Skeletal muscle tissue (tissue), 4 donors: ENCODE results near the gene ECEL1. TPM values are rescaled to one million over a fixed set of nuclear protein-coding genes. Genes with fewer than 3 reads are reported as not detected.
"Not testable (repeated sequence)": the region's sequence is repeated elsewhere in the genome, so short reads cannot be mapped to it uniquely, and the experiment has no call there.

Experiments
- H3K27ac ChIP-seq: one replicate; pipeline ENCODE4 v1.7.0; 2013; ENCODE audit warnings: mild to moderate bottlenecking, low read depth, low read length, inconsistent platforms
- H3K27me3 ChIP-seq, 3 donors: one replicate each; pipeline ENCODE4 v1.7.0; 2013; ENCODE audit warnings: low read length in 3 of 3; ENCODE audit not compliant: control insufficient read depth in 3 of 3, insufficient read depth in 3 of 3
- H3K36me3 ChIP-seq, 3 donors: one replicate each; pipeline ENCODE4 v1.7.0; 2013; ENCODE audit warnings: low read length in 3 of 3; ENCODE audit not compliant: control insufficient read depth in 3 of 3, insufficient read depth in 3 of 3
- H3K4me1 ChIP-seq, 3 donors: one replicate each; pipeline ENCODE4 v1.7.0; 2013; ENCODE audit warnings: low read length in 3 of 3, mild to moderate bottlenecking in 3 of 3; ENCODE audit not compliant: control insufficient read depth in 3 of 3, insufficient read depth in 3 of 3
- H3K4me3 ChIP-seq, 3 donors: one replicate each; pipeline ENCODE4 v1.7.0; 2013; ENCODE audit warnings: low read length in 3 of 3
- H3K9ac ChIP-seq, 3 donors: one replicate each; pipeline ENCODE4 v1.7.0; 2013; ENCODE audit warnings: low read length in 3 of 3, mild to moderate bottlenecking in 3 of 3, moderate library complexity in 2 of 3, low read depth in 1 of 3
- H3K9me3 ChIP-seq, 3 donors: one replicate each; pipeline ENCODE4 v1.7.0; 2013; ENCODE audit warnings: low read length in 3 of 3; ENCODE audit not compliant: control insufficient read depth in 3 of 3
- total RNA-seq: library from RNA; depleted of rRNA; stranded (reverse); fragments of >200 nt; gene quantifications from one replicate; pipeline ENCODE4 v1.2.3, GENCODE V29; 2014
- donor health status: Osteomylitis.

The ECEL1 gene
- total RNA-seq, 1 donor from 2014 or later: 1.0 TPM

GRCh38 chr2:232455426-232456255 is 32.0 kb downstream of the ECEL1 start, which contains the start of gene ALPI:
Gene ALPI, plus strand, starts transcription at chr2:232456153. Its CDS starts 47 bp downstream, at chr2:232456200.
- H3K9me3 ChIP-seq: no peaks in the 10 kb centered on the region
- no peak within 1 kb of the TSS for H3K27ac ChIP-seq
- no peaks in the 10 kb centered on the region for H3K36me3 ChIP-seq
- no peak within 1 kb of the TSS for H3K4me3 ChIP-seq
- H3K27me3 ChIP-seq: peaks cover 14 to 28% (median 22%) of the 10 kb centered on the region in 3 donors
- no peak within 1 kb of the TSS for H3K9ac ChIP-seq
- no peaks in the 10 kb centered on the region for H3K4me1 ChIP-seq

DNA sequence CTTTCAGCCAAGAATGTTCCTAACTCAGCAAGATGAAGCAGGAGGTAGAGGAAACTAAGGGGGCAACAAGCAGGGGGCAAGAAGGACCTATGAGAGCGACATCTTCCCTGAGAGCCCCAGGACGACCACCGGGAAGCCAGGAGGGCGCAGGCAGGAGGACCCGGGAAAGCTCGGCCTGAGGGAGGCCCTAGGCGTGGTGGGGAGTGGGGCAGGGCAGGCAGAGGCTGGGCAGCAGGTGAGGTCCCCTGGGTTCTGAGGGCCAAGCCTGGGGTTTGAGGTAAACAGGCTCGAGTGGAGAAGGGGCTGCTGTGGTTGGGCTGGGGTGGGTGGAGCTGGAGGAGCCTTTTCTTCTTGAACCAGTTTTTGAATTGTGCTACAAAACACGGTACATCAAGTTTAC is 33.0 kb downstream of the ECEL1 start:
- Histone ChIP-seq H3K9ac (no peak overlapping the region), H3K27ac (no peak overlapping the region), H3K27me3 (peaks cover 14 to 28% (median 22%) of the 10 kb centered on the region in 3 donors), H3K4me1 (no peaks in the 10 kb centered on the region), H3K4me3 (no peak overlapping the region), H3K9me3 (no peaks in the 10 kb centered on the region), H3K36me3 (no peaks in the 10 kb centered on the region)

DNA sequence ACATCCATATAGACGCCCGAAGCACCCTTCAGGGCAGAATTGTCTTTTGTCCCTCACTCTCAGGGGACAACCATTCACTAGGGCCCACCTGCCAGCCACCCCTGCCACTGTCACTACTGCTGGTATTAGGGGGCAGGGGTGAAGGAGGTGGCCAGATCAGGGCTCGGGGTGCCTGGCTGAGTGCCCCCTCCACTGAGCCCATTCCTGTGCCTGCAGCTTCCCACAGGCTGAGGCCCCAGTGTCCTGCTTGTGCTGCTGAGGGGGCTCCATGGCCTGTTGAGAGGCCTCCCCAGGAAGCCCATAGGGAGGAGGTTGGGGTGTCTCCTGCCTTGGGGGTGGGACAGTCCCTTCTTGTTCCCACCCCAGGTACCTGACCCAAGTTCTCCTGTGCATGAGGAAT is 36.0 kb downstream of the ECEL1 start:
- H3K4me3 ChIP-seq, H3K9me3 ChIP-seq, H3K9ac ChIP-seq, H3K27ac ChIP-seq, H3K4me1 ChIP-seq, H3K27me3 ChIP-seq, H3K36me3 ChIP-seq: not testable (repeated sequence)

GRCh38 chr2:232449964-232450363 is 37.7 kb downstream of the ECEL1 start:
- Histone ChIP-seq H3K27ac (no peak overlapping the region), H3K9ac (no peak overlapping the region), H3K4me1 (peaks cover 0 to 9% (median 0%) of the 10 kb centered on the region in 3 donors), H3K27me3 (peaks cover 0 to 3% (median 0%) of the 10 kb centered on the region in 3 donors), H3K4me3 (no peak overlapping the region), H3K9me3 (no peaks in the 10 kb centered on the region), H3K36me3 (no peaks in the 10 kb centered on the region)

DNA sequence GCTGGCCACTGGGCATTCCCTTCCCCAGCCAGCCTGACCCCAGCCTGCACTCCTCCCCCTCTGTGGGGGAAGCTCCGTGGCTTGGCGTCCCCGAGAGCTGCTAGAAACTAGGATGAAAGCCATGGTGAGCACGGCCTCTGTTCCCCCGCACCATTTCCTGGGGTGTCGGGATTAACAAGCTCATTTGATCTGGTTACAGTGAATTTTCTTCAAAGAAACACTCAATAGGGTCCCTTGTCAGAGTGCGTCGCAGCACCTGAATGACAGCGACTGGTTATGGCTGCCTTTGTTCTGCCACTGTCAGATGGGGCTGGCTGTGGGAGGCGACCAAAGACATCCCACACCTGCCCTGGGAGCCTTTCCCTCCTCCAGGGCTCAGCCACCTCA is 39.3 kb downstream of the ECEL1 start:
- peaks cover 4 to 19% (median 11%) of the 10 kb centered on the region in 3 donors for H3K4me1 ChIP-seq
- peaks cover 0 to 3% (median 0%) of the 10 kb centered on the region in 3 donors for H3K27me3 ChIP-seq
- H3K27ac ChIP-seq: no peak overlapping the region
- H3K9ac ChIP-seq: no peak overlapping the region
- no peak overlapping the region for H3K4me3 ChIP-seq
- H3K36me3 ChIP-seq: no peaks in the 10 kb centered on the region
- no peaks in the 10 kb centered on the region for H3K9me3 ChIP-seq

GRCh38 chr2:232447638-232448303 is 39.9 kb downstream of the ECEL1 start:
- no peak overlapping the region for H3K9ac ChIP-seq

DNA sequence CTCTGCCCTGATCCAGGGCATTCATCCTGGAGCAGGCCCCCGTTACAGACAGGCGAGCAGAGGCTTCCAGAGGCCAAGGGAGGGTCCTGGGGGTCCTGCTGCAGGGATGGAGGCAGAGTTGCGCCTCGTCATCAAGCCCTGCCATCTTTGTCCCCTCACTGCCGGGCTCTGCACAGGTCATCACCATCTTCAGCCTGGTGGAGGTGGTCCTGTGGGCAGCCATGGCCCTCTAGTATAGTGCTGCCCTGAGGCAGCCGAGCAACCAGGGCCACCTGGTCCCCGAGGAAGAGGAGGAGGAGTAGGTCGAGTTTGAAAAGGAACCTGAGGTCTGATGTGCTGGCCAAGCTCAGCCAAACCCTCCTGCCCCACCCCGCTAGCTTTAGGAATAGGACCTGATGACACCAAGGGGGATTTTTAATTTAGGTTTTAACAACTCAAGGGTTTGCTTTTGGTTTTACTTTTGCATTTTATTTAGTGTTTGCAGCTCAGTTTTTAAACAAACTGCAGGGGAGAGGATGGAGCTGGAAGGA is 40.5 kb downstream of the ECEL1 start:
- Histone ChIP-seq H3K27me3 (peaks cover 0 to 3% (median 0%) of the 10 kb centered on the region in 3 donors), H3K4me3 (no peak overlapping the region), H3K9me3 (no peaks in the 10 kb centered on the region), H3K27ac (no peak overlapping the region), H3K9ac (no peak overlapping the region), H3K4me1 (peaks cover 4 to 22% (median 11%) of the 10 kb centered on the region in 3 donors), H3K36me3 (no peaks in the 10 kb centered on the region)

More at GRCh38 chr2:232447638-232448303, 39.9 kb downstream of the ECEL1 start:
- no peak overlapping the region for H3K4me3 ChIP-seq
- no peaks in the 10 kb centered on the region for H3K9me3 ChIP-seq
- peaks cover 4 to 19% (median 11%) of the 10 kb centered on the region in 3 donors for H3K4me1 ChIP-seq
- H3K27me3 ChIP-seq: peaks cover 0 to 3% (median 0%) of the 10 kb centered on the region in 3 donors
- H3K36me3 ChIP-seq: no peaks in the 10 kb centered on the region
- H3K27ac ChIP-seq: no peak overlapping the region

GRCh38 chr2:232446266-232446777 is 41.3 kb downstream of the ECEL1 start:
- not testable (repeated sequence) for H3K36me3 ChIP-seq, H3K9me3 ChIP-seq
- peaks cover 4 to 22% (median 11%) of the 10 kb centered on the region in 3 donors for H3K4me1 ChIP-seq

DNA sequence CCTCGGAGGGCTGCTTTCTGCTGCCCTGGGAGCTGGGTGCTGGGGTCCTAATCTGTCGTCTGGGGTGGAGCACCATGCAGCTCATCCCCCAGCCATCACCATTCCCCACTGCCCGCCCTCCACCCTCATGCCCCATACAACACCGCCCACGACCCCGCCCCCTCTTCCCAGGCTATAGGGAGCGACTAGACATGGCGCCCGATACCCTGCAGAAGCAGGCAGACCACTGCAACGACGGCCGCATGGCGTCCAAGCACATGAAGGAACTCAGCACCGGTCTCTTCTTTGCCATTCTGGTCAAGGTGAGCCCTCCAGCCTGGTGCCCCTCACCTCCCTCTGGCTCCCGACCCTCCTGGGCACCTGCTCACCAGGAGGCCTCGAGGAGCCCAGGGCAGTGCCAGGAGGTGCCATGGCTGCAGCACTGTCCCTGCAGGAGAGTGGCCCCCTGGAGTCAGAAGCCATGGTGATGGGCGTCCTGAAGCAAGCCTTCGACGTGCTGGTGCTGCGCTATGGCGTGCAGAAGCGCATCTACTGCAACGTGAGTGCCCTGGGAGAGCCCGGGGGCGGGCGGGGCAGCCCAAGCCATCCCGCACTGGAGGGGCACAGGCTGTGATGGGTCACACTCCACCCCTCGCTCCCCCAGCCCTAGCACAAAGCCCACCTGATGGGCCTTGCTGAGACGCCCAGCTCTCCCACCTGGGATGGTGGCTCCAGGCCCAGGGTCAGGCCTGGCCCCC is 42.3 kb downstream of the ECEL1 start:
- H3K4me1 ChIP-seq: peaks cover 4 to 25% (median 11%) of the 10 kb centered on the region in 3 donors
- not testable (repeated sequence) for H3K27me3 ChIP-seq, H3K9me3 ChIP-seq, H3K9ac ChIP-seq, H3K36me3 ChIP-seq, H3K4me3 ChIP-seq, H3K27ac ChIP-seq

More at GRCh38 chr2:232446266-232446777, 41.3 kb downstream of the ECEL1 start:
- not testable (repeated sequence) for H3K27me3 ChIP-seq, H3K4me3 ChIP-seq, H3K27ac ChIP-seq
- peak overlapping the region in 1 of 3 donors; percentile 40 for H3K9ac ChIP-seq
